Sigmoid colon (tissue), 4 donors: Measurements from ENCODE around the gene PHC2.

Experiments
- EP300 ChIP-seq, 4 donors: sonication (generic); formaldehyde crosslinking; IDR thresholded peaks; one replicate each; pipeline ENCODE4 v1.6.1; 2017; ENCODE audit warnings: antibody characterized with exemption in 4 of 4
- POLR2A ChIP-seq, 2 donors: fragments of 450-650 bp; IDR thresholded peaks; one replicate each; pipeline ENCODE4 v1.6.1; 2016; ENCODE audit warnings: antibody characterized with exemption in 2 of 2, mild to moderate bottlenecking in 2 of 2, moderate library complexity in 2 of 2

DNA sequence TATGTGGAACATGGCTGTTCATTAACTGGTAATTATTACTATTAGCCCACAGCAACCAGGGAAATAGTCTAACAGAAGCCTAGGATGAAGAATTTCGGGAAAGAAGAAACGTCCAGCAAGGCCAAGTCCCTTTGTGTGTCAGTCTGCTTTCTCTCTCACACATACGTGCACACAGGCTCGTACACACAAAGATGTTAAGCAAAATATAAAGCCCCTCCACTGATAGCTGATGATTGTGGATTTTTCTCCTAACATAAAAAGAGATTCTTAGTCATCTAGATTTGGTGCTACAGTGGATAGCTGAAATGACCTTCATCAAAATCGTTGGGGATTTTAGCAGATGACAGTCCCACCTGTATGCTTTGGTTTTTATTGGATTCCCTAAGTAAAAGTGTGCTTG is 67.9 kb downstream of the PHC2 start:
- TF ChIP-seq POLR2A (IDR thresholded peaks at IDR 0.05): no peak
- no peak for TF ChIP-seq EP300 (IDR thresholded peaks at IDR 0.05)
